H1 (cell line): Measurements from ENCODE around the gene ARHGAP5. TPM values are rescaled to one million over a fixed set of nuclear protein-coding genes. Genes with fewer than 3 reads are reported as not detected.

Experiments used
- CTCF ChIA-PET: fragments of 300-600 bp; sonication (Branson Sonifier 250); formaldehyde crosslinking; loops from one replicate; lab custom pipeline; 2021; ENCODE audit not compliant: partially characterized antibody; lab: Charles Lee
- POLR2A ChIA-PET: fragments of 300-600 bp; sonication (Branson Sonifier 250); formaldehyde crosslinking; loops from one replicate; lab custom pipeline; 2021; ENCODE audit warnings: inconsistent platforms; ENCODE audit not compliant: partially characterized antibody; lab: Charles Lee
- DNase-seq, 2 experiments: peaks; one replicate each; pipeline versions ENCODE4 v3.0.0 to v3.0.0-alpha.2; 2010 to 2022; ENCODE audit warnings: low spot score in 2 of 2, low read depth in 1 of 2, mixed read lengths in 1 of 2
- FAIRE-seq: peaks from 2 replicates; lab custom pipeline; 2011; peaks lifted over from hg19 to GRCh38; lab: Jason Lieb, UNC
- H2AFZ ChIP-seq: 2 replicates; pipeline ENCODE4 v1.8.1; 2012; ENCODE audit warnings: low read length, inconsistent platforms
- H2AK5ac ChIP-seq: 2 replicates; pipeline ENCODE4 v1.6.1; 2013; ENCODE audit warnings: low read depth, low read length
- H2BK120ac ChIP-seq: replicated peaks from 2 replicates; pipeline ENCODE3; 2013; ENCODE audit warnings: low read depth, low read length, inconsistent platforms
- H2BK12ac ChIP-seq: 2 replicates; pipeline ENCODE4 v1.6.1; 2013; ENCODE audit warnings: low read depth, low read length
- H2BK15ac ChIP-seq: 2 replicates; pipeline ENCODE4 v1.6.1; 2013; ENCODE audit warnings: low read length
- H2BK20ac ChIP-seq: 2 replicates; pipeline ENCODE4 v1.6.1; 2013; ENCODE audit warnings: low read length
- H2BK5ac ChIP-seq: 2 replicates; pipeline ENCODE4 v1.6.1; 2013; ENCODE audit warnings: low read depth, low read length
- H3K14ac ChIP-seq: 2 replicates; pipeline ENCODE4 v1.6.1; 2013; ENCODE audit warnings: inconsistent platforms; ENCODE audit not compliant: insufficient read length
- H3K18ac ChIP-seq: 2 replicates; pipeline ENCODE4 v1.6.1; 2013; ENCODE audit warnings: low read length; ENCODE audit errors: extremely low read depth
- H3K23ac ChIP-seq: 2 replicates; pipeline ENCODE4 v1.6.1; 2013; ENCODE audit warnings: inconsistent platforms; ENCODE audit not compliant: insufficient read length
- H3K23me2 ChIP-seq: 2 replicates; pipeline ENCODE4 v1.6.1; 2013; ENCODE audit warnings: low read depth, low read length
- H3K27ac ChIP-seq: 2 replicates; pipeline ENCODE4 v1.6.1; 2011; ENCODE audit warnings: low read depth, low read length, inconsistent platforms
- H3K27me3 ChIP-seq, 4 experiments: replicated peaks in 1 of 4; 1 replicate in 1 of 4; 2 replicates in 3 of 4; pipeline versions ENCODE4 v1.6.1 to v1.8.1; 2011 to 2013; ENCODE audit warnings: low read length in 3 of 4, mild to moderate bottlenecking in 3 of 4, inconsistent platforms in 2 of 4, mixed read lengths in 2 of 4, moderate library complexity in 1 of 4; ENCODE audit not compliant: control insufficient read depth in 3 of 4, insufficient read depth in 3 of 4; ENCODE audit errors: extremely low read depth in 1 of 4
- H3K36me3 ChIP-seq, 4 experiments: 2 replicates each; pipeline versions ENCODE4 v1.6.1 to v1.8.1; 2011 to 2013; ENCODE audit warnings: mild to moderate bottlenecking in 4 of 4, low read length in 3 of 4, moderate library complexity in 2 of 4, control low read depth in 1 of 4, inconsistent platforms in 1 of 4; ENCODE audit not compliant: insufficient read depth in 4 of 4, control insufficient read depth in 2 of 4
- H3K4ac ChIP-seq: replicated peaks from 2 replicates; pipeline ENCODE3; 2013; ENCODE audit warnings: low read length, low read depth, mixed read lengths, inconsistent platforms; ENCODE audit not compliant: insufficient read length
- H3K4me1 ChIP-seq, 4 experiments: replicated peaks in 1 of 4; 1 replicate in 1 of 4; 2 replicates in 3 of 4; pipeline versions ENCODE4 v1.6.1 to v1.8.1; 2011 to 2013; ENCODE audit warnings: low read length in 3 of 4, inconsistent platforms in 2 of 4, mixed read lengths in 1 of 4; ENCODE audit not compliant: insufficient read depth in 4 of 4, control insufficient read depth in 3 of 4
- H3K4me2 ChIP-seq, 2 experiments: 2 replicates each; pipeline versions ENCODE4 v1.6.1 to v1.8.1; 2011 to 2013; ENCODE audit warnings: low read depth in 2 of 2, low read length in 2 of 2, control low read depth in 1 of 2, inconsistent platforms in 1 of 2, mild to moderate bottlenecking in 1 of 2; ENCODE audit not compliant: insufficient read depth in 1 of 2
- H3K4me3 ChIP-seq, 4 experiments: fragments of 200-600, 300-600 bp in 1 of 4; sonication (generic), shearing (Covaris generic), sonication (Bioruptor Twin) in 1 of 4; 2 replicates each; pipeline versions ENCODE4 v1.5.1 to v1.8.1; 2011 to 2016; ENCODE audit warnings: low read length in 4 of 4, low read depth in 3 of 4, control low read depth in 2 of 4, inconsistent platforms in 2 of 4, mild to moderate bottlenecking in 2 of 4, mixed read lengths in 1 of 4, moderate library complexity in 1 of 4; ENCODE audit not compliant: insufficient read depth in 2 of 4; ENCODE audit errors: extremely low read depth in 1 of 4
- H3K56ac ChIP-seq: replicated peaks from 2 replicates; pipeline ENCODE3; 2013; ENCODE audit warnings: low read depth, mild to moderate bottlenecking, mixed read lengths, low read length, inconsistent platforms; ENCODE audit not compliant: insufficient read length
- H3K79me1 ChIP-seq: 2 replicates; pipeline ENCODE4 v1.6.1; 2013; ENCODE audit warnings: low read depth, low read length, control low read depth
- H3K79me2 ChIP-seq, 2 experiments: 2 replicates each; pipeline versions ENCODE4 v1.6.1 to v1.8.1; 2012 to 2013; ENCODE audit warnings: low read length in 2 of 2, mild to moderate bottlenecking in 2 of 2, inconsistent platforms in 1 of 2; ENCODE audit not compliant: insufficient read depth in 2 of 2, control insufficient read depth in 1 of 2
- H3K9ac ChIP-seq, 4 experiments: replicated peaks in 1 of 4; 1 replicate in 1 of 4; 2 replicates in 3 of 4; pipeline versions ENCODE4 v1.6.1 to v1.8.1; 2011 to 2013; ENCODE audit warnings: low read depth in 3 of 4, low read length in 3 of 4, control low read depth in 2 of 4, mild to moderate bottlenecking in 2 of 4, moderate library complexity in 2 of 4, inconsistent platforms in 1 of 4; ENCODE audit errors: extremely low read depth in 1 of 4
- H3K9me3 ChIP-seq, 2 experiments: 2 replicates each; pipeline versions ENCODE4 v1.6.1 to v1.8.1; 2012 to 2013; ENCODE audit warnings: mild to moderate bottlenecking in 2 of 2, moderate library complexity in 2 of 2, control low read depth in 1 of 2, inconsistent platforms in 1 of 2, low read depth in 1 of 2, low read length in 1 of 2, mixed read lengths in 1 of 2; ENCODE audit not compliant: insufficient read depth in 2 of 2
- H4K20me1 ChIP-seq, 2 experiments: replicated peaks in 1 of 2; 2 replicates each; pipeline versions ENCODE3 to v1.8.1; 2011 to 2013; ENCODE audit warnings: inconsistent platforms in 2 of 2, low read length in 2 of 2, mild to moderate bottlenecking in 1 of 2; ENCODE audit not compliant: insufficient read depth in 2 of 2, control insufficient read depth in 1 of 2
- H4K5ac ChIP-seq: 2 replicates; pipeline ENCODE4 v1.6.1; 2013; ENCODE audit warnings: low read length, low read depth, mixed read lengths, inconsistent platforms; ENCODE audit not compliant: insufficient read length
- H4K8ac ChIP-seq: 2 replicates; pipeline ENCODE4 v1.8.0; 2013; ENCODE audit warnings: mild to moderate bottlenecking, moderate library complexity, low read length, inconsistent platforms; ENCODE audit not compliant: insufficient read depth; ENCODE audit errors: extremely low read depth
- H4K91ac ChIP-seq: replicated peaks from 2 replicates; pipeline ENCODE3; 2013; ENCODE audit warnings: low read length, mixed read lengths, inconsistent platforms; ENCODE audit not compliant: insufficient read length
- BACH1 ChIP-seq: IDR thresholded peaks from 2 replicates; pipeline ENCODE4 v1.6.1; 2012; ENCODE audit warnings: low read length, improper control_type of control experiment
- CBX5 ChIP-seq: fragments of 300-800, 300-1000 bp; sonication (generic); IDR thresholded peaks from 2 replicates; pipeline ENCODE4 v1.7.1; 2016; ENCODE audit warnings: antibody characterized with exemption, low read length, low read depth
- CBX8 ChIP-seq: fragments of 300-800, 300-1000 bp; sonication (generic); IDR thresholded peaks from 2 replicates; pipeline ENCODE4 v1.7.1; 2016; ENCODE audit warnings: low read depth, low read length, borderline replicate concordance
- CEBPB ChIP-seq: IDR thresholded peaks from 2 replicates; pipeline ENCODE4 v1.6.1; 2012; ENCODE audit warnings: low read depth, low read length
- CHD1 ChIP-seq: IDR thresholded peaks from 2 replicates; pipeline ENCODE4 v1.6.1; 2012; ENCODE audit warnings: low read depth, low read length, improper control_type of control experiment
- EP300 ChIP-seq, 2 experiments: IDR thresholded peaks; 1 replicate in 1 of 2; 2 replicates in 1 of 2; pipeline ENCODE4 v1.6.1; 2011 to 2012; ENCODE audit warnings: low read depth in 2 of 2, low read length in 2 of 2, mild to moderate bottlenecking in 2 of 2, borderline replicate concordance in 1 of 2, inconsistent platforms in 1 of 2, moderate library complexity in 1 of 2
- GABPA ChIP-seq: IDR thresholded peaks from 2 replicates; pipeline ENCODE4 v1.6.1; 2011; ENCODE audit warnings: mild to moderate bottlenecking, low read length, moderate library complexity, borderline replicate concordance; ENCODE audit not compliant: insufficient read depth
- JUN ChIP-seq: IDR thresholded peaks from 2 replicates; pipeline ENCODE4 v1.6.1; 2011; ENCODE audit warnings: low read depth, mild to moderate bottlenecking, improper control_type of control experiment, low read length
- KDM4A ChIP-seq: IDR thresholded peaks from one replicate; pipeline ENCODE4 v1.7.1; 2012; ENCODE audit warnings: low read depth, mild to moderate bottlenecking, moderate library complexity, low read length, inconsistent platforms; ENCODE audit not compliant: severe bottlenecking
- PHF8 ChIP-seq: fragments of 200-600 bp; sonication (generic); conservative IDR thresholded peaks from 2 replicates; pipeline ENCODE4 v1.7.1; 2012; ENCODE audit warnings: low read depth, mild to moderate bottlenecking, inconsistent platforms, low read length, moderate library complexity
- POLR2AphosphoS5 ChIP-seq: IDR thresholded peaks from 2 replicates; pipeline ENCODE4 v1.6.1; 2011; ENCODE audit warnings: low read depth, low read length
- RAD21 ChIP-seq, 2 experiments: IDR thresholded peaks in 1 of 2; conservative IDR thresholded peaks in 1 of 2; 2 replicates each; pipeline ENCODE4 v1.6.1; 2011; ENCODE audit warnings: low read depth in 2 of 2, low read length in 2 of 2, improper control_type of control experiment in 1 of 2, inconsistent platforms in 1 of 2, mild to moderate bottlenecking in 1 of 2, moderate library complexity in 1 of 2
- SIN3A ChIP-seq, 2 experiments: IDR thresholded peaks in 1 of 2; conservative IDR thresholded peaks in 1 of 2; 2 replicates each; pipeline ENCODE4 v1.6.1; 2011 to 2012; ENCODE audit warnings: low read length in 2 of 2, improper control_type of control experiment in 1 of 2, low read depth in 1 of 2, mild to moderate bottlenecking in 1 of 2
- TCF12 ChIP-seq: IDR thresholded peaks from 2 replicates; pipeline ENCODE4 v1.6.1; 2011; ENCODE audit warnings: low read depth, mild to moderate bottlenecking, low read length
- WGBS, 2 experiments: shearing (Covaris generic) in 1 of 2; methylation state at CpG; one replicate each; pipeline versions ENCODE4 v1.1.6 to v1.1.7; 2013 to 2015; ENCODE audit warnings: low lambda C conversion rate in 2 of 2, mixed read lengths in 2 of 2, inconsistent platforms in 1 of 2, low coverage in 1 of 2, missing lambda C conversion rate in 1 of 2; ENCODE audit not compliant: insufficient replicate concordance in 2 of 2, insufficient coverage in 1 of 2, insufficient read length in 1 of 2; ENCODE audit errors: extremely low coverage in 1 of 2, missing lambda C conversion rate in 1 of 2; 5-methylcytosine and 5-hydroxymethylcytosine counted together
- polyA plus RNA-seq, 7 experiments: library from polyadenylated mRNA; depleted of rRNA in 3 of 7; stranded (reverse) in 5 of 7; unstranded in 2 of 7; fragments of >200 nt in 5 of 7; fragments of 200-250 nt in 2 of 7; gene quantifications; 1 replicate in 5 of 7; 2 replicates in 1 of 7; 4 replicates in 1 of 7; pipeline versions ENCODE4 v1.2.1 to v1.2.3, GENCODE V29; 2011 to 2013; ENCODE audit warnings: missing spikeins in 2 of 7, mixed read lengths in 2 of 7
- total RNA-seq: library from RNA; stranded (reverse); fragmentation: NEBNext Ultra II Directional; extraction: Animal tissue kit (Norgen Biotek cat#: 25700); gene quantifications from 2 replicates; pipeline ENCODE4 v1.2.1, GENCODE V29; 2021

ARHGAP5 gene
- total and polyA plus RNA-seq, 2 of the 8 experiments (the other 6 are each of a cell fraction or from before 2014, with no cell fraction given): 7.8 to 77.3 TPM

- Histone ChIP-seq H3K9ac (no peak overlapping the region), H3K9me3 (no peaks in the 10 kb centered on the region), H3K4me2 (no peak overlapping the region), H2BK15ac (no peak overlapping the region), H4K5ac (no peak overlapping the region), H3K18ac (no peak overlapping the region), H3K56ac (no peak overlapping the region), H3K27me3 (no peaks in the 10 kb centered on the region), H2AK5ac (no peak overlapping the region), H3K23me2 (no peaks in the 10 kb centered on the region; the same call in 1 of the 2 replicates), H2BK120ac (no peak overlapping the region), H3K79me1 (no peaks in the 10 kb centered on the region; the same call in 1 of the 2 replicates), H2BK5ac (no peak overlapping the region), H2AFZ (no peak overlapping the region), H3K4me3 (no peak overlapping the region), H3K79me2 (peaks cover 0 to 84% of the 10 kb centered on the region in 2 experiments; a peak in 3 of 4 replicates), H3K23ac (no peak overlapping the region), H3K27ac (no peak overlapping the region), H3K4ac (no peak overlapping the region), H4K91ac (no peak overlapping the region), H2BK20ac (no peak overlapping the region), H3K4me1 (peaks cover 0 to 4% (median 0%) of the 10 kb centered on the region in 4 experiments; a peak in 1 of 7 replicates), H4K8ac (no peak overlapping the region), H2BK12ac (no peak overlapping the region), H4K20me1 (peaks cover 0 to 8% of the 10 kb centered on the region in 2 experiments), H3K14ac (no peak overlapping the region), H3K36me3 (peaks cover 3 to 13% (median 5%) of the 10 kb centered on the region in 4 experiments; a peak in 4 of 8 replicates)
- ChIA-PET CTCF (no interaction called here), POLR2A (interaction anchor here (3.0 kb wide), 1 partner anchor 10 kb away, joined by 12 read pairs; no protein-coding TSS in a partner anchor)
- FAIRE-seq (no peak), DNase-seq (no peak)
- WGBS, 2 experiments: 90% methylated on average over 2 of the region's 2 CpGs; no CpG with 5 or more reads in 1 of the 2 experiments
- no peak for TF ChIP-seq JUN
- no peak for TF ChIP-seq KDM4A
- TF ChIP-seq GABPA: no peak
- TF ChIP-seq CBX5: no peak
- no peak for TF ChIP-seq EP300 (IDR thresholded peaks at IDR 0.05; ENCODE audit: borderline replicate concordance in 1 of 2, low read depth in 2 of 2, low read length in 2 of 2)
- TF ChIP-seq BACH1: no peak
- TF ChIP-seq TCF12: no peak
- no peak for TF ChIP-seq POLR2AphosphoS5
- no peak for TF ChIP-seq PHF8
- TF ChIP-seq CBX8: no peak
- no peak for TF ChIP-seq CEBPB
- no peak for TF ChIP-seq SIN3A (conservative IDR thresholded peaks at IDR 0.05 in 1 of 2, IDR thresholded peaks at IDR 0.05 in 1 of 2; ENCODE audit: low read depth in 1 of 2, low read length in 2 of 2)
- TF ChIP-seq CHD1: no peak
- TF ChIP-seq RAD21 (IDR thresholded peaks at IDR 0.05 in 1 of 2, conservative IDR thresholded peaks at IDR 0.05 in 1 of 2; ENCODE audit: low read depth in 2 of 2, low read length in 2 of 2): no peak
Measured at GRCh38 chr14:32087907-32088306, 10.8 kb downstream of the ARHGAP5 start.
